Measurements from ENCODE around the gene GLRX. TPM values are rescaled to one million over a fixed set of nuclear protein-coding genes. Genes with fewer than 3 reads are reported as not detected.

Gene GLRX
- total and polyA plus RNA-seq, 10 of the 15 experiments (the other 5 are each of a cell fraction or from before 2014, with no cell fraction given), result 63.0 to 366 (median 186) TPM

GRCh38 chr5:95771892-95772291 is 50.6 kb downstream of the GLRX start:
- no peak overlapping the region for H3K9ac ChIP-seq (ENCODE audit: control insufficient read depth, insufficient read depth, low read length)
- CTCF ChIA-PET, result interaction anchor here (1.0 to 6.3 kb wide), 9 partner anchors 8 to 126 kb away, joined by 3 to 61 read pairs (median 8); partner anchors contain the start of gene RFESD
- no peaks in the 10 kb centered on the region for H3K36me3 ChIP-seq (ENCODE audit: control insufficient read depth in 2 of 2, insufficient read depth in 2 of 2, low read length in 1 of 2)
- POLR2A ChIA-PET, result interaction anchor here (1.0 kb wide), 1 partner anchor 9 kb away, joined by 4 read pairs; no protein-coding TSS in a partner anchor
- intact Hi-C loops (cut with micrococcal nuclease; ENCODE audit: unreplicated experiment), result no loop called here
- FAIRE-seq, result no peak
- no peak for ATAC-seq
- no peak overlapping the region for H3K4me3 ChIP-seq
- H3K27ac ChIP-seq (ENCODE audit: control insufficient read depth, insufficient read depth), result no peak overlapping the region
- no peaks in the 10 kb centered on the region for H3K27me3 ChIP-seq (replicated peaks in 1 of 2; ENCODE audit: control insufficient read depth in 2 of 2, insufficient read depth in 2 of 2, low read length in 1 of 2)
- RAD21 ChIA-PET (ENCODE audit: unreplicated experiment), result interaction anchor here (0.9 to 3.7 kb wide), 8 partner anchors 9 to 110 kb away, joined by 3 to 18 read pairs (median 4); no protein-coding TSS in a partner anchor
- no peaks in the 10 kb centered on the region for H3K9me3 ChIP-seq (replicated peaks; ENCODE audit: control insufficient read depth, insufficient read depth, low read length)
- SMC1A ChIA-PET (ENCODE audit: uncharacterized antibody, unreplicated experiment), result interaction anchor here (1.0 to 5.3 kb wide), 15 partner anchors 9 to 126 kb away, joined by 3 to 52 read pairs (median 6); partner anchors contain the start of gene RFESD
- H3K4me2 ChIP-seq (ENCODE audit: control insufficient read depth, insufficient read depth), result no peak overlapping the region
- no peaks in the 10 kb centered on the region for H4K20me1 ChIP-seq (ENCODE audit: control insufficient read depth, insufficient read depth)
- no peaks in the 10 kb centered on the region for H3K79me2 ChIP-seq (ENCODE audit: control insufficient read depth, insufficient read depth, low read length)
- in situ Hi-C loops (cut with MboI), result no loop called here
- no peak overlapping the region for H2AFZ ChIP-seq (ENCODE audit: control insufficient read depth, low read depth, low read length)
- 81% methylated on average over 2 of the region's 2 CpGs for WGBS (ENCODE audit: insufficient coverage, insufficient replicate concordance, low lambda C conversion rate, missing lambda C conversion rate)
- DNase-seq (ENCODE audit: low read depth, low spot score), result no peak
- H3K4me1 ChIP-seq (ENCODE audit: control insufficient read depth, insufficient read depth, low read length), result peaks cover 4% of the 10 kb centered on the region; the same call in 1 of the 2 replicates
- no TSS peak for BruUV-seq (replicated peaks)
- TF ChIP-seq MEF2A (IDR thresholded peaks at IDR 0.05; ENCODE audit: insufficient read depth, low read depth, low read length) (no peak), MXI1 (IDR thresholded peaks at IDR 0.05; ENCODE audit: low read depth, low read length) (no peak), NFYB (IDR thresholded peaks at IDR 0.05; ENCODE audit: insufficient read depth, low read depth, low read length) (no peak), NBN (IDR thresholded peaks at IDR 0.05) (no peak), EED (IDR thresholded peaks at IDR 0.05; ENCODE audit: low read depth) (no peak), MLLT1 (IDR thresholded peaks at IDR 0.05) (no peak), LARP7 (IDR thresholded peaks at IDR 0.05) (no peak), MAX (IDR thresholded peaks at IDR 0.05; ENCODE audit: low read depth, low read length) (no peak), IRF5 (IDR thresholded peaks at IDR 0.05; ENCODE audit: borderline replicate concordance) (no peak), BCL3 (IDR thresholded peaks at IDR 0.05; ENCODE audit: borderline replicate concordance, insufficient read depth, low read depth, low read length, poor library complexity, severe bottlenecking) (no peak), USF2 (IDR thresholded peaks at IDR 0.05; ENCODE audit: borderline replicate concordance, low read depth, low read length) (no peak)
- TF ChIP-seq, protein P1, sequence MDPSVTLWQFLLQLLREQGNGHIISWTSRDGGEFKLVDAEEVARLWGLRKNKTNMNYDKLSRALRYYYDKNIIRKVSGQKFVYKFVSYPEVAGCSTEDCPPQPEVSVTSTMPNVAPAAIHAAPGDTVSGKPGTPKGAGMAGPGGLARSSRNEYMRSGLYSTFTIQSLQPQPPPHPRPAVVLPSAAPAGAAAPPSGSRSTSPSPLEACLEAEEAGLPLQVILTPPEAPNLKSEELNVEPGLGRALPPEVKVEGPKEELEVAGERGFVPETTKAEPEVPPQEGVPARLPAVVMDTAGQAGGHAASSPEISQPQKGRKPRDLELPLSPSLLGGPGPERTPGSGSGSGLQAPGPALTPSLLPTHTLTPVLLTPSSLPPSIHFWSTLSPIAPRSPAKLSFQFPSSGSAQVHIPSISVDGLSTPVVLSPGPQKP (IDR thresholded peaks at IDR 0.05; ENCODE audit: low read depth, low read length), result no peak
- TF ChIP-seq, protein P2, sequence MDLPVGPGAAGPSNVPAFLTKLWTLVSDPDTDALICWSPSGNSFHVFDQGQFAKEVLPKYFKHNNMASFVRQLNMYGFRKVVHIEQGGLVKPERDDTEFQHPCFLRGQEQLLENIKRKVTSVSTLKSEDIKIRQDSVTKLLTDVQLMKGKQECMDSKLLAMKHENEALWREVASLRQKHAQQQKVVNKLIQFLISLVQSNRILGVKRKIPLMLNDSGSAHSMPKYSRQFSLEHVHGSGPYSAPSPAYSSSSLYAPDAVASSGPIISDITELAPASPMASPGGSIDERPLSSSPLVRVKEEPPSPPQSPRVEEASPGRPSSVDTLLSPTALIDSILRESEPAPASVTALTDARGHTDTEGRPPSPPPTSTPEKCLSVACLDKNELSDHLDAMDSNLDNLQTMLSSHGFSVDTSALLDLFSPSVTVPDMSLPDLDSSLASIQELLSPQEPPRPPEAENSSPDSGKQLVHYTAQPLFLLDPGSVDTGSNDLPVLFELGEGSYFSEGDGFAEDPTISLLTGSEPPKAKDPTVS (IDR thresholded peaks at IDR 0.05; ENCODE audit: low read depth, low read length), result no peak
